Measurements from ENCODE around the gene NOTCH2.
"Not testable (repeated sequence)": the region's sequence is repeated elsewhere in the genome, so short reads cannot be mapped to it uniquely, and the experiment has no call there.

- not testable (repeated sequence) for TF ChIP-seq ZNF274 (IDR thresholded peaks at IDR 0.05; ENCODE audit: low read length); ZNF274 (tag by site-specific recombination; IDR thresholded peaks at IDR 0.05; ENCODE audit: borderline replicate concordance); ZBTB7A (tag by site-specific recombination; IDR thresholded peaks at IDR 0.05; ENCODE audit: low read depth); CTCF (tag by site-specific recombination; IDR thresholded peaks at IDR 0.05); YY1 (tag by site-specific recombination; IDR thresholded peaks at IDR 0.05); SALL2 (tag by site-specific recombination; IDR thresholded peaks at IDR 0.05; ENCODE audit: borderline replicate concordance); GLIS1 (tag by site-specific recombination; IDR thresholded peaks at IDR 0.05); REST (tag by site-specific recombination; IDR thresholded peaks at IDR 0.05); ZNF23 (tag by site-specific recombination; IDR thresholded peaks at IDR 0.05; ENCODE audit: borderline replicate concordance); ZNF37A (tag by site-specific recombination; IDR thresholded peaks at IDR 0.05); ZBTB11 (tag by site-specific recombination; conservative IDR thresholded peaks at IDR 0.05; ENCODE audit: low read depth); ZNF600 (tag by site-specific recombination; IDR thresholded peaks at IDR 0.05)
Measured at GRCh38 chr1:120092232-120093218, 23.1 kb upstream of the NOTCH2 start.
